GM12878 (cell line): Measurements from ENCODE around the gene KLHL2. TPM values are rescaled to one million over a fixed set of nuclear protein-coding genes. Genes with fewer than 3 reads are reported as not detected.

Source experiments
- ATAC-seq: fragments of 200-7000 bp; cut with Tn5 transposase; 3 replicates; pipeline ENCODE4 v1.9.1; 2020; ENCODE audit warnings: mild to moderate bottlenecking, moderate library complexity
- BruUV-seq: library from RNA; stranded (reverse); fragments of 400-500 nt; replicated peaks from 2 replicates; lab custom pipeline; 2021; lab: Mats Ljungman, UMichigan
- CTCF ChIA-PET: fragments of 300-600 bp; sonication (Branson Sonifier 250); formaldehyde crosslinking; extraction: SDS; loops from one replicate; lab custom pipeline; 2021; ENCODE audit warnings: inconsistent platforms; lab: Yijun Ruan, JAX
- POLR2A ChIA-PET: fragments of 350-600 bp; formaldehyde crosslinking; extraction: SDS; loops from one replicate; lab custom pipeline; 2021; ENCODE audit warnings: inconsistent platforms; lab: Charles Lee
- RAD21 ChIA-PET: fragments of 300-600 bp; sonication (Branson Sonifier 250); formaldehyde crosslinking; loops from one replicate; lab custom pipeline; 2023; ENCODE audit warnings: antibody characterized with exemption; ENCODE audit not compliant: unreplicated experiment; lab: Charles Lee
- SMC1A ChIA-PET: fragments of 300-600 bp; sonication (Branson Sonifier 250); formaldehyde crosslinking; loops from one replicate; lab custom pipeline; 2023; ENCODE audit not compliant: unreplicated experiment, uncharacterized antibody; lab: Charles Lee
- DNase-seq: peaks from one replicate; pipeline ENCODE4 v3.0.0-alpha.2; 2011; ENCODE audit warnings: low read depth, low spot score
- FAIRE-seq: peaks from 3 replicates; lab custom pipeline; 2011; peaks lifted over from hg19 to GRCh38; lab: Jason Lieb, UNC
- H2AFZ ChIP-seq: 2 replicates; pipeline ENCODE4 v1.6.0; 2011; ENCODE audit warnings: low read depth, low read length, control low read depth; ENCODE audit not compliant: control insufficient read depth
- H3K27ac ChIP-seq: 2 replicates; pipeline ENCODE4 v1.5.1; 2011; ENCODE audit warnings: control low read depth; ENCODE audit not compliant: control insufficient read depth, insufficient read depth
- H3K27me3 ChIP-seq, 2 experiments: replicated peaks in 1 of 2; 2 replicates each; pipeline versions ENCODE4 v1.6.0 to v1.6.1; 2011; ENCODE audit warnings: low read length in 1 of 2; ENCODE audit not compliant: control insufficient read depth in 2 of 2, insufficient read depth in 2 of 2
- H3K36me3 ChIP-seq, 2 experiments: 2 replicates each; pipeline ENCODE4 v1.5.1; 2011; ENCODE audit warnings: low read length in 1 of 2; ENCODE audit not compliant: control insufficient read depth in 2 of 2, insufficient read depth in 2 of 2
- H3K4me1 ChIP-seq: 2 replicates; pipeline ENCODE4 v1.6.1; 2011; ENCODE audit warnings: mild to moderate bottlenecking, low read length, moderate library complexity, mixed read lengths; ENCODE audit not compliant: control insufficient read depth, insufficient read depth
- H3K4me2 ChIP-seq: 2 replicates; pipeline ENCODE4 v1.6.0; 2011; ENCODE audit warnings: control low read depth; ENCODE audit not compliant: control insufficient read depth, insufficient read depth
- H3K4me3 ChIP-seq: fragments of 200-600 bp; sonication (generic); 2 replicates; pipeline ENCODE4 v1.5.1; 2016
- H3K79me2 ChIP-seq: 2 replicates; pipeline ENCODE4 v1.6.0; 2011; ENCODE audit warnings: low read length; ENCODE audit not compliant: control insufficient read depth, insufficient read depth
- H3K9ac ChIP-seq: 2 replicates; pipeline ENCODE4 v1.8.0; 2011; ENCODE audit warnings: low read length, control low read depth, mixed read lengths; ENCODE audit not compliant: control insufficient read depth, insufficient read depth
- H3K9me3 ChIP-seq: replicated peaks from 3 replicates; pipeline ENCODE4 v1.5.1; 2011; ENCODE audit warnings: mild to moderate bottlenecking, low read length; ENCODE audit not compliant: control insufficient read depth, insufficient read depth
- H4K20me1 ChIP-seq: 2 replicates; pipeline ENCODE4 v1.6.0; 2011; ENCODE audit not compliant: control insufficient read depth, insufficient read depth
- ATF7 ChIP-seq: fragments of 450-650 bp; IDR thresholded peaks from 2 replicates; pipeline ENCODE4 v1.6.1; 2016; ENCODE audit warnings: low read depth, mild to moderate bottlenecking
- BCLAF1 ChIP-seq: fragments of 450-650 bp; IDR thresholded peaks from 2 replicates; pipeline ENCODE4 v1.6.1; 2017; ENCODE audit warnings: antibody characterized with exemption, mild to moderate bottlenecking, moderate library complexity
- BRCA1 ChIP-seq: IDR thresholded peaks from 2 replicates; pipeline ENCODE4 v1.6.1; 2011; ENCODE audit warnings: low read depth, low read length, improper control_type of control experiment
- EED ChIP-seq: sonication (generic); IDR thresholded peaks from 2 replicates; pipeline ENCODE4 v1.6.1; 2016; ENCODE audit warnings: antibody characterized with exemption, low read depth
- EP300 ChIP-seq, 2 experiments: fragments of 150-350 bp in 1 of 2; IDR thresholded peaks; 2 replicates each; pipeline ENCODE4 v1.6.1; 2011 to 2012; ENCODE audit warnings: low read depth in 2 of 2, low read length in 2 of 2, borderline replicate concordance in 1 of 2, improper control_type of control experiment in 1 of 2, inconsistent platforms in 1 of 2; ENCODE audit not compliant: control insufficient read depth in 1 of 2
- FOXK2 ChIP-seq: fragments of 450-650 bp; IDR thresholded peaks from 2 replicates; pipeline ENCODE4 v1.6.1; 2017; ENCODE audit warnings: mild to moderate bottlenecking, moderate library complexity
- HDAC2 ChIP-seq: fragments of 200-600 bp; sonication (generic); IDR thresholded peaks from 2 replicates; pipeline ENCODE4 v1.6.1; 2017
- JUNB ChIP-seq: IDR thresholded peaks from 2 replicates; pipeline ENCODE4 v1.6.1; 2016; ENCODE audit warnings: antibody characterized with exemption, mild to moderate bottlenecking
- MTA3 ChIP-seq: IDR thresholded peaks from 2 replicates; pipeline ENCODE4 v1.6.1; 2012; ENCODE audit warnings: low read length, inconsistent platforms, borderline replicate concordance
- NBN ChIP-seq: fragments of 450-650 bp; IDR thresholded peaks from 2 replicates; pipeline ENCODE4 v1.6.1; 2016
- NFXL1 ChIP-seq: fragments of 450-650 bp; IDR thresholded peaks from 2 replicates; pipeline ENCODE4 v1.6.1; 2017; ENCODE audit warnings: antibody characterized with exemption, mild to moderate bottlenecking, borderline replicate concordance
- NFYA ChIP-seq: IDR thresholded peaks from 2 replicates; pipeline ENCODE4 v1.6.1; 2011; ENCODE audit warnings: low read depth, mild to moderate bottlenecking, low read length, improper control_type of control experiment, borderline replicate concordance
- NRF1 ChIP-seq: conservative IDR thresholded peaks from 2 replicates; pipeline ENCODE4 v1.6.1; 2011; ENCODE audit warnings: mild to moderate bottlenecking, low read depth, low read length, improper control_type of control experiment
- SKIL ChIP-seq: fragments of 450-650 bp; IDR thresholded peaks from 2 replicates; pipeline ENCODE4 v1.6.1; 2017; ENCODE audit warnings: mild to moderate bottlenecking, low read depth, inconsistent platforms; ENCODE audit not compliant: poor library complexity, severe bottlenecking
- SMARCA5 ChIP-seq: fragments of 450-650 bp; IDR thresholded peaks from 2 replicates; pipeline ENCODE4 v1.6.1; 2017; ENCODE audit warnings: mild to moderate bottlenecking
- TCF12 ChIP-seq: IDR thresholded peaks from 2 replicates; pipeline ENCODE4 v1.6.1; 2011; ENCODE audit warnings: low read depth, mild to moderate bottlenecking, low read length
- TCF3 ChIP-seq: IDR thresholded peaks from 2 replicates; pipeline ENCODE4 v1.6.1; 2012; ENCODE audit warnings: low read depth, mild to moderate bottlenecking, low read length, borderline replicate concordance; ENCODE audit not compliant: insufficient read depth
- ZNF207 ChIP-seq: fragments of 450-650 bp; IDR thresholded peaks from 2 replicates; pipeline ENCODE4 v1.6.1; 2014; ENCODE audit warnings: antibody characterized with exemption, mild to moderate bottlenecking, borderline replicate concordance
- WGBS: methylation state at CpG from one replicate; pipeline ENCODE4 v1.1.6; 2016; ENCODE audit warnings: low lambda C conversion rate; ENCODE audit not compliant: insufficient replicate concordance, insufficient coverage; ENCODE audit errors: missing lambda C conversion rate; 5-methylcytosine and 5-hydroxymethylcytosine counted together
- in situ Hi-C: fragments of 300-500 bp; cut with MboI; formaldehyde crosslinking; loops from 9 replicates; pipeline ENCODE4 v1.14.3; 2018; ENCODE audit warnings: mixed read lengths
- intact Hi-C: fragments of 100-400 bp; cut with micrococcal nuclease; formaldehyde crosslinking; loops from one replicate; pipeline ENCODE4 v1.14.2; 2022; ENCODE audit not compliant: unreplicated experiment
- polyA plus RNA-seq, 11 experiments: library from polyadenylated mRNA; depleted of rRNA in 4 of 11; unstranded in 6 of 11; stranded (reverse) in 5 of 11; fragments of >200 nt; fragmentation: Nextera tagmentation in 4 of 11; fragmentation: Illumina TruSeq in 1 of 11; extraction: Ambion mirVana in 4 of 11; extraction: Trizol in 1 of 11; gene quantifications; 1 replicate in 1 of 11; 2 replicates in 10 of 11; pipeline versions ENCODE4 v1.2.1 to v1.2.3, GENCODE V29; 2011 to 2016; ENCODE audit warnings: inconsistent platforms in 2 of 11, missing spikeins in 2 of 11, low read depth in 1 of 11
- total RNA-seq, 4 experiments: library from RNA; depleted of rRNA in 3 of 4; stranded (reverse); fragments of >200 nt in 3 of 4; fragmentation: Illumina TruSeq in 1 of 4; extraction: Trizol in 1 of 4; gene quantifications; 2 replicates each; pipeline versions ENCODE4 v1.2.1 to v1.2.3, GENCODE V29; 2013 to 2021

The KLHL2 gene
- total and polyA plus RNA-seq, 10 of the 15 experiments (the other 5 are each of a cell fraction or from before 2014, with no cell fraction given): 4.8 to 22.8 (median 12.9) TPM

DNA sequence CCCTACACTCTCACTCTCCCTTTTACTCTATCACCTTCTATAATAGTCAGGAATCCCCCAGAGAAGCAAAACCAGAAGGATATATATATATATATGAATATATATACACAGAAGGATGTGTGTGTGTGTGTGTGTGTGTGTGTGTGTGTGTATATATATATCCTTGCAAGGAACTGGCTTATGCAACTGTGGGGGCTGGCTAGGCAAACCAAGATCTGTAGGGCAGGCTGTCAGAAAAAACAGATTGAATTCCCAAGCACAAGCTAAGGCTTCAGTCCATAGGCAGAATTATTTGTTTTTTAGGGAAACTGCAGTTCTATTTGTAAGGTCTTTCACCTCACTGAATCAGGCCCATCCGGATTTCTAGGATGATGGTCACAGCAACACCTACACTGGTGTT, 13.0 kb upstream of the KLHL2 start:
- Histone ChIP-seq H3K27me3 (no peaks in the 10 kb centered on the region), H2AFZ (no peak overlapping the region), H3K9ac (no peak overlapping the region), H3K9me3 (no peaks in the 10 kb centered on the region), H3K79me2 (no peaks in the 10 kb centered on the region), H3K27ac (no peak overlapping the region), H3K4me2 (no peak overlapping the region), H3K4me1 (no peaks in the 10 kb centered on the region), H3K4me3 (no peak overlapping the region), H4K20me1 (no peaks in the 10 kb centered on the region), H3K36me3 (no peaks in the 10 kb centered on the region)
- intact Hi-C loops: no loop called here
- ChIA-PET CTCF (no interaction called here), RAD21 (no interaction called here), POLR2A (no interaction called here), SMC1A (interaction anchor here (1.9 kb wide), 1 partner anchor 18 kb away, joined by 4 read pairs; no protein-coding TSS in a partner anchor)
- no TSS peak for BruUV-seq
- FAIRE-seq (no peak), DNase-seq (no peak), ATAC-seq (no peak)
- WGBS: 83% methylated on average over 1 of the region's 1 CpG
- TF ChIP-seq JUNB: no peak
- TF ChIP-seq FOXK2: no peak
- no peak for TF ChIP-seq NFXL1
- TF ChIP-seq EP300 (IDR thresholded peaks at IDR 0.05; ENCODE audit: borderline replicate concordance in 1 of 2, control insufficient read depth in 1 of 2, low read depth in 2 of 2, low read length in 2 of 2): no peak
- no peak for TF ChIP-seq TCF3
- TF ChIP-seq HDAC2: no peak
- TF ChIP-seq NFYA: no peak
- no peak for TF ChIP-seq NRF1
- TF ChIP-seq BCLAF1: no peak
- TF ChIP-seq SKIL: no peak
- no peak for TF ChIP-seq SMARCA5
- no peak for TF ChIP-seq ZNF207
- no peak for TF ChIP-seq EED
- no peak for TF ChIP-seq NBN
- no peak for TF ChIP-seq ATF7
- TF ChIP-seq MTA3: no peak
- TF ChIP-seq TCF12: no peak
- TF ChIP-seq BRCA1: no peak
- in situ Hi-C loops: no loop called here
